Stimulated activated memory B cell treated with anti-CD40 and anti-IgM and Interleukin-4, amounts not matched to agents 10 μg/mL and 1 μg/mL and 100 μg/mL, for 72 hours (primary cell): ENCODE measurements around the gene SEMA4F.
A peak's percentile ranks its signal among the peaks of the same experiment; 100 is the strongest.

Experiments used
- ATAC-seq: fragments of 150-1000 bp; cut with Tn5 transposase; 2 replicates; pipeline ENCODE4 v1.10.0; 2021
- H3K27ac Mint-ChIP-seq: one replicate; pipeline ENCODE4 v1.8.0; 2022; ENCODE audit warnings: mild to moderate bottlenecking, mixed read lengths
- H3K27me3 Mint-ChIP-seq: one replicate; pipeline ENCODE4 v1.8.0; 2022; ENCODE audit warnings: mixed read lengths
- H3K36me3 Mint-ChIP-seq: one replicate; pipeline ENCODE4 v1.8.0; 2022; ENCODE audit warnings: mixed read lengths
- H3K4me1 Mint-ChIP-seq: one replicate; pipeline ENCODE4 v1.8.0; 2022; ENCODE audit warnings: mixed read lengths
- H3K4me3 Mint-ChIP-seq: one replicate; pipeline ENCODE4 v1.8.0; 2022; ENCODE audit warnings: mild to moderate bottlenecking, moderate library complexity, mixed read lengths
- H3K9me3 Mint-ChIP-seq: one replicate; pipeline ENCODE4 v1.8.0; 2022; ENCODE audit warnings: mixed read lengths

Gene SEMA4F

DNA sequence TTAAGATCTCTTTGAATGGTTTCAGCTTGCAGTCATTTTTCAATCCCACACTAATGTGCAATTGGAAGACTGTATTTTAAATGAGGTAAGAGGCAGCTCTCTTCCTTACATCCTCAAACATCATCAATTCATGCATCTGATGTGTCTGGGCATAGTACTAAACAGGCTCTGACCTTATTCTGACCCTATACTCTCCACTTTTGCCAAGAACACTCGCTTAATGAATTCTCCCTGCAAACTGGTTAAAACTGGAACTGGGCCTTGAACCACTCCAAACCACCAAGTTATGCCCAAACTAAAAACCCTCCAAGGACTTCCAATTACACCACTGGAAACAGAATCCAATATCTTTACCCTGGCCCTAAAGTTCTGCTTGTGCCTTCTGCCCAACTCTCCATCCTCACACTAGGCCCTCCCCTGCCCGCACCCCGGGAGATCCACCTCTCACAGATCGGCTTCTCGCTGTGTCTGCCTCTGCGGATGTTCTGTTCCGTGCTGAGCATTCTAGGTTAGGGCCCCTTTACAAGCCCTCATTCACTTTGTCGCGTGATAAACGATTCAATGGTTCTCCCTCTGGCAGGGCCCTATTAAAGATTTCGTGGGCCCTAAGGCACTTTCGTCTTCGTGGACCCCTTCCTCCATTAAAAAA, 7.1 kb upstream of the SEMA4F start:
- no peak for ATAC-seq
- Mint-ChIP-seq H3K27me3 (peaks cover 32% of the 10 kb centered on the region), H3K9me3 (no peaks in the 10 kb centered on the region), H3K4me3 (no peak overlapping the region), H3K36me3 (no peaks in the 10 kb centered on the region), H3K4me1 (no peaks in the 10 kb centered on the region), H3K27ac (no peak overlapping the region)

DNA sequence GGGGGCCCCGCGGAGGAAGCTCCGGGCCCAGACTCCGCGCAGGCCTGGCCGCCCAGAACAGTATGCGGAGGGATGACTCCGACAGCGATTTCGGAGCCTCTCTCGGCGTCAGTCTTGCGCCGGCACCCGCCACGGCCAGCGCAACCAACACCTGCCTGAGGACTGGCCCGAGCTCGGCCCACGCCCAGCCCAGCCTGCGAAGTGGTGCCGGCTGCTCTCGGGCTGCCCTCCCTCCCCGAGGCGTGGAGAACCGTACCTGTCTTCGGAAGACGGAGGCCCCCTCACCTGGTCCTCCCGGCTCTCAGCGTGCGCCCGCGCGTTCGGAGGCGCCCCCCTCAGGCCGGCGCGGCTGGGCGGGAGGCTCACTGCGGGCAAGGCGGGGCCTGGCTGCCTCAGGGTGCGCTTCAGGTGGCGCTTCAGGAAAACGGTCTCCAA, 6.0 kb upstream of the SEMA4F start, which contains the start of gene M1AP:
Gene M1AP, minus strand, starts transcription at position 322 of the 435 bp plus-strand sequence. CDS start 8,055 bp downstream, outside the sequence.
- Mint-ChIP-seq H3K27me3 (peaks cover 31% of the 10 kb centered on the region), H3K27ac (no peak within 1 kb of the TSS), H3K4me1 (no peaks in the 10 kb centered on the region), H3K4me3 (peak within 1 kb of the TSS; percentile 48), H3K36me3 (no peaks in the 10 kb centered on the region), H3K9me3 (no peaks in the 10 kb centered on the region)
- peak; percentile 51 for ATAC-seq

DNA sequence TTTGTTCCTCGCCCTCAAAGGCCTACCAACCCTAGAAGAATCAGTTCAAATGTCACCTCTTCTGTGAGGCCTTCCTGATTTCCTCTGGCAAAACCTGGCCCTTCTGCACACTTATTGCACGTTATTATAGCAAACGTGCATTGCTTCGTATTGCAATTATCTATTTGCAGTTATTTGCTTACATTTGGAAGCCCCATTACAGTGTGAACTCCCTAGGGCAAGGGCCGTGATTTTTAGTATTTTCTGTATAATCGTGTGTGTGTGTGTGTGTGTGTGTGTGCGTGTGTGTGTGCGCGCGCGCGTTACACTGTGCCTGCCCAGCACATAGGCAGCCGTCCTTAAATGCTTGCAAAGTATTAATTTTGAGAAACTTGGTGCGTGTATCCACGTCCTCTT, 460 bp upstream of the SEMA4F start:
- Mint-ChIP-seq H3K4me1 (peaks cover 14% of the 10 kb centered on the region), H3K4me3 (peak overlapping the region; percentile 77), H3K9me3 (no peaks in the 10 kb centered on the region), H3K27ac (peak overlapping the region; percentile 61), H3K27me3 (peaks cover 10% of the 10 kb centered on the region), H3K36me3 (peaks cover 6% of the 10 kb centered on the region)
- peak; percentile 58 for ATAC-seq

DNA sequence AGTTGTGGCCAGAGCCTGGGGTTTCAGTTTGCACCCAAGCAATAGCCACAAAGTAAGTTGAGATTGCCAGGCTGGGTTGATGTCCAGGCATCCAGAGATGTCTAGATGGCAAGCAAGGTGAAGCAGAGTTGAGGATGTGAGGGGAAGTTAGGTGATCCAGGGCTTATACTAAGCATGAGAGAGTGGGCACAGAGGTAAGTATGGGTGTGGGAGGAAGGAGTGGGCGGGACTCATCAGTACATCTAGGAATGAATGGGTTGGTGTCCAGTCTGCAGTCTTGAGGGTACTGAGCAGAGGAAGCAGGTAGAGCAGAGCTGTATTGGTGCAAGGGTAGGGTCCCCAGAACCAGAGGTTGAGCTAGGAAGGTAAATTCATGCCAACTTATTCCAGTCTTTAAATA, 1.5 kb downstream of the SEMA4F start:
- no peak overlapping the region for H3K4me3 Mint-ChIP-seq
- no peaks in the 10 kb centered on the region for H3K9me3 Mint-ChIP-seq
- H3K36me3 Mint-ChIP-seq = peaks cover 6% of the 10 kb centered on the region
- peaks cover 14% of the 10 kb centered on the region for H3K4me1 Mint-ChIP-seq
- H3K27me3 Mint-ChIP-seq = no peaks in the 10 kb centered on the region
- no peak overlapping the region for H3K27ac Mint-ChIP-seq
- ATAC-seq = no peak

DNA sequence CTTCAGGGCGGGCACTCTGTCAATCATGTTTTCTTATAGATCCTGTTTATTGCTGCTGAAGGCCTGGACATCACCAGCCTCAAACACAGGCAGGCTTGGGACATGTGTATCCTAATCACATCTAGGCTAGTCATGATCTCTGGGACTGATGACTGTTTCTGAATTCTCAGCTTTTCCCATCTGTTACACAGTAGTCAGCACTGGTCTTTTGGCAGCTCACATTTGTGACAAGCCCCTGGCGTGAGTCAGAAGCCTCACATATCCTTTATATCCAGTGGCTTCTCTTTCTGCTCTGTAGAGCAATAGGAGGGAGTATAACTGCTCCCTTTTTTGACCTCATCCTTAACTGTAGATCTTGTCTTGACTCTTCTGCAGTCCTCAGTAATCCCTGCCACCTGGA, 4.5 kb downstream of the SEMA4F start:
- Mint-ChIP-seq H3K4me1 (peaks cover 14% of the 10 kb centered on the region), H3K36me3 (peaks cover 11% of the 10 kb centered on the region), H3K9me3 (no peaks in the 10 kb centered on the region), H3K27me3 (no peaks in the 10 kb centered on the region), H3K4me3 (no peak overlapping the region), H3K27ac (no peak overlapping the region)
- no peak for ATAC-seq

DNA sequence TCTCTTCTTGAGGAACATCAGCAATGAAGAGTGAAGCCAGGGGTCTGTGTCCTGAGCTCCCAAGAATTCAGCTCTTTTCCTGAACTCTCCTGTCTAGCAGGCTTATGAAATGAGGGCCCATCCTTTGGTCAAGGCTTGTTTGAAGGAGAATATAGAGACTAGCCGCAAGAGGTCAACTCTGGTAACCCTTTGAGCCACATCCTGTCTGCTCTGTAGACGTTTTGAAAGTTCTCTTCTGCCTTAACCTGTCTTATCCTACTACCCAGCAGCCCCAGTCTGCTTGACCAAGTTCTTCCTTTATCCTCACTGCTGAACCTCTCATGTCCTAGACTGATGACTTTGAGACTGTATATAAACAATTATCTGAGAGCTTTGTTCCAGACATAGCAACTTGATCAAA, 5.4 kb downstream of the SEMA4F start:
- H3K27me3 Mint-ChIP-seq = no peaks in the 10 kb centered on the region
- ATAC-seq = no peak
- H3K9me3 Mint-ChIP-seq = no peaks in the 10 kb centered on the region
- H3K4me3 Mint-ChIP-seq = no peak overlapping the region
- no peak overlapping the region for H3K27ac Mint-ChIP-seq
- H3K36me3 Mint-ChIP-seq = peaks cover 11% of the 10 kb centered on the region
- peaks cover 14% of the 10 kb centered on the region for H3K4me1 Mint-ChIP-seq

DNA sequence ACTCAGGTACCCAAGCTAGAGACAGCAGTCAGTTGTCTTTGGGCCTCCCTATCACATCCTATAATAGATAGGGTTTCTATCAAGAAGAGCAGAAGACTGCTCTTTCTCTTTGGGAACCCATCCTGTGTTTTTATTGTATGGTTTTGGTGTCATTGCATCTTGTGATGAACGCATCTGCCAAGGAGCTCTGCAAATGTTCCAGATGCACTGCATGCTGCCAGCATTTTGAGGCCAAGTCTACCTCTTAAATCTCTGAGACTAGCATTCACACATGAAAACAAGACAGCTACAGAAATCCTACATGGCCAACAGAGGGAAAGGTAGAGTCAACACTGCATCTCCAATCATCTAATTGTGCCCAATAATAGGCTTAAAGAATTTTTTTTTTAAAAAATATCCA, 14.0 kb downstream of the SEMA4F start:
- no peaks in the 10 kb centered on the region for H3K27me3 Mint-ChIP-seq
- H3K4me1 Mint-ChIP-seq = no peaks in the 10 kb centered on the region
- no peak overlapping the region for H3K27ac Mint-ChIP-seq
- no peak overlapping the region for H3K4me3 Mint-ChIP-seq
- ATAC-seq = no peak
- H3K36me3 Mint-ChIP-seq = peaks cover 26% of the 10 kb centered on the region
- H3K9me3 Mint-ChIP-seq = no peaks in the 10 kb centered on the region

DNA sequence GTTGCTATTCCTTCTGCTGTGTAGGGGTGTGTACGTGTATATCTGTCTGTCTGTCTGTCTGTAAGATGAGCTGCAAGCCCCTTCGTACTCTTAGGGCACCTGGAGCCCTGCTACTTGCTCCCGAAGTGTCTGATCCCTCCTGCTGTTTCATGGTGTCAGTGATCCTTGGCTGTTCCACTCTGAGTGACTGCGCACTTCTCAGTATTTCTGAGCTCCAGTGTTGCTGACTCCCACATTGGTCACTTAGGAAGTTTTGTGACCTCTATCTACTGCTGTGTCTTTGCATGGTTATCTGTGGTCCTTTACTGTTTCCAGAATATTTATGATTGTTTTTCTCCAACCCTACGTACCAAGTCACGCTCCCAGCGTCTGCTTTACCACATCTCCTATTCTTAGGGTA, 16.2 kb downstream of the SEMA4F start:
- H3K36me3 Mint-ChIP-seq = peaks cover 47% of the 10 kb centered on the region
- no peaks in the 10 kb centered on the region for H3K4me1 Mint-ChIP-seq
- no peak overlapping the region for H3K27ac Mint-ChIP-seq
- no peaks in the 10 kb centered on the region for H3K9me3 Mint-ChIP-seq
- no peaks in the 10 kb centered on the region for H3K27me3 Mint-ChIP-seq
- no peak for ATAC-seq
- H3K4me3 Mint-ChIP-seq = no peak overlapping the region

DNA sequence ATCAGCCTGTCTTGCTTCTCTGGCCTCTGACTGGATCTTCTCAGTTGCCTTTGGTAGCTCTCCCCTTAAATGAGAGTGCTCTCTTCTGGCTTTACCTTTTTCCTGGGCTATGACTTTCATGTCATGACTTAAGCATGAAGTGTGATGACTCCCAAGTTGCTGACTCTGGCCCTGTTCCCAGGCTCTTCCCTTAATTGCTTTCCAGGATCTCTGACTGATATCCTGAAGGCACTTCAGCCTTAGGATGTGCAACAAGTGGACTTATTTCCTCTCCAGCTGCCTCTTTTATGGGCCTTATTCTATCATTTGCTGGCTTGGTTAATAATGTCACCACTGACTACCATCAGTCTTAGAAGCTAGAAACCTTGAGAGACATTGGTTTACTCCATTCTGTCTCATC, 17.4 kb downstream of the SEMA4F start:
- Mint-ChIP-seq H3K27me3 (no peaks in the 10 kb centered on the region), H3K36me3 (peaks cover 56% of the 10 kb centered on the region), H3K9me3 (no peaks in the 10 kb centered on the region), H3K4me1 (no peaks in the 10 kb centered on the region), H3K4me3 (no peak overlapping the region), H3K27ac (no peak overlapping the region)
- no peak for ATAC-seq

DNA sequence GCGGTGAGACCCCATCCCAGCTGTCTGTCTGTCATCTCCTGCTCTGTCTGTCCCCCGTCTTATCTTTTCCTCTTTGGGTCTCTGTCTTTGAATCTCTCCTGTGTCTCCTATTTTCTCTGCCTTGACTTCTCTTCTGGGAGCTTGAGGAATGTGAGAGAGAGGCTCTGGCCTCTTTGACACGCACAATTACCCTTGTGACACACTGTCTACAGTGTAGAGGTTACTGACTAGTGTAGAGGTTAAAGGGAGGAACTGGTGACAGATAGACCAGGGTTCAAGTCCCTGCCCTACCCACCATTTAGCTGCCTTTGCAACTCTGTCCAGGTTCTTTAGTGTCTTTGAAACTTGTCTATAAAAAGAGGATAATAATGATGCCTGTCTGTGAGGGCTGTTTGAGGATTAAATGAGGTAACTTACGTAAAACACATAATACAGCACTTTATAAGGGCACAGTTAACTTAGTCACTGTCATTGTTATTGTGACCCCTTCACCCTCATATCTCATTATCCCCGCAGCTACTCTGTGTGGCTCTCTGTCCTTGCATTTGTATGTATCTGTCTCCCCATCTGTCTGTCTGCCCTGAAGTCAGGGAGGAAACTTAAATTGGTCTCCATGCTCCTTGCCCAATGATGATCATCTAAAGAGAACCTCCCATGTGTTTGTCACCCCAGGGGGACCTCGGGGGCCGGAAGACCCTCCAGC, 19.9 kb downstream of the SEMA4F start:
- no peaks in the 10 kb centered on the region for H3K9me3 Mint-ChIP-seq
- no peak overlapping the region for H3K4me3 Mint-ChIP-seq
- H3K27me3 Mint-ChIP-seq = no peaks in the 10 kb centered on the region
- no peak for ATAC-seq
- peaks cover 56% of the 10 kb centered on the region for H3K36me3 Mint-ChIP-seq
- no peaks in the 10 kb centered on the region for H3K4me1 Mint-ChIP-seq
- H3K27ac Mint-ChIP-seq = no peak overlapping the region

DNA sequence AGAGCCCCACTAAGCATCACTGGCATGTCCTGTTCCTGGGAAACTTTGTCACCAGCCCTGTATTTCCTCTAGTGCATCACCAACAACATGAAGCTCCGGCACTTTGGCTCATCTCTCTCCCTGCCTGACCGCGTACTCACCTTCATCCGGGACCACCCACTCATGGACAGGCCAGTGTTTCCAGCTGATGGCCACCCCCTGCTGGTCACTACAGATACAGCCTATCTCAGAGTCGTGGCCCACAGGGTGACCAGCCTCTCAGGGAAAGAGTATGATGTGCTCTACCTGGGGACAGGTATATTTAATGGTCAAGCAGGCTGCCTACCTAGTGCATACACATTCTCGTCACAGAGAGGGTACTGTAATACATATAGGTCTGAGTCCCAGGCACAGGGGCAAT, 21.0 kb downstream of the SEMA4F start:
- no peak overlapping the region for H3K4me3 Mint-ChIP-seq
- H3K36me3 Mint-ChIP-seq = peaks cover 62% of the 10 kb centered on the region
- H3K4me1 Mint-ChIP-seq = no peaks in the 10 kb centered on the region
- no peak for ATAC-seq
- H3K27me3 Mint-ChIP-seq = no peaks in the 10 kb centered on the region
- H3K9me3 Mint-ChIP-seq = no peaks in the 10 kb centered on the region
- no peak overlapping the region for H3K27ac Mint-ChIP-seq

DNA sequence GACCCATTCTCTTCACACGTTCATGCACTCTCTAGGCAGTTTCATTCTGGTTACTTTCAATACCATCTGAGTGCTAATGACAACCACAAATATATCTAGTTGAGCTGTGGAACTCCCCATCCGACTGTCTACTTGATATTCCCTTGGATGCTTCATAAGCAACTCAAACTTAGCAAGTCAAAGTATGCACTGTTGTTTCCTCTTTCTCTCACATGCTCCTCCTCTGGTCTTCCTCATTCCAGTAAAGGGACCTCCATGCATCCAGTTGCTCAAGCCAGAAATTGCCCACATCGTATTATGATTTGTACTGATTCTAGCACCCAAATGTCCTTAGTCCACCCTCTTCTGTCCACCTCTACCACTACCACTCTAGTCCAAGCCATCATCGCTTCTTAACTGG, 22.3 kb downstream of the SEMA4F start:
- Mint-ChIP-seq H3K27me3 (no peaks in the 10 kb centered on the region), H3K4me1 (no peaks in the 10 kb centered on the region), H3K27ac (no peak overlapping the region), H3K9me3 (no peaks in the 10 kb centered on the region), H3K4me3 (no peak overlapping the region), H3K36me3 (peaks cover 68% of the 10 kb centered on the region)
- no peak for ATAC-seq

DNA sequence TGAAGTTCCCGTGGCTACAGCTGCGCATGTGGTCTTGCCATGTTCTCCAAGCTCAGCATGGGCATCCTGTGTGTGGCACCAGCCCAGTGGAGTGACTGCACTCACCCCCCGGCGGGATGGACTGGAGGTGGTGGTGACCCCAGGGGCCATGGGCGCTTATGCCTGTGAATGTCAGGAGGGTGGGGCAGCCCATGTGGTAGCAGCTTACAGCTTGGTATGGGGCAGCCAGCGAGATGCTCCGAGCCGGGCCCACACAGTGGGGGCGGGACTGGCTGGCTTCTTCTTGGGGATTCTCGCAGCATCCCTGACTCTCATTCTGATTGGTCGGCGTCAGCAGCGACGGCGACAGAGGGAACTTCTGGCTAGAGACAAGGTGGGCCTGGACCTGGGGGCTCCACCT, 25.6 kb downstream of the SEMA4F start:
- H3K27me3 Mint-ChIP-seq = no peaks in the 10 kb centered on the region
- peaks cover 40% of the 10 kb centered on the region for H3K36me3 Mint-ChIP-seq
- no peaks in the 10 kb centered on the region for H3K4me1 Mint-ChIP-seq
- ATAC-seq = no peak
- no peak overlapping the region for H3K4me3 Mint-ChIP-seq
- no peak overlapping the region for H3K27ac Mint-ChIP-seq
- no peaks in the 10 kb centered on the region for H3K9me3 Mint-ChIP-seq

DNA sequence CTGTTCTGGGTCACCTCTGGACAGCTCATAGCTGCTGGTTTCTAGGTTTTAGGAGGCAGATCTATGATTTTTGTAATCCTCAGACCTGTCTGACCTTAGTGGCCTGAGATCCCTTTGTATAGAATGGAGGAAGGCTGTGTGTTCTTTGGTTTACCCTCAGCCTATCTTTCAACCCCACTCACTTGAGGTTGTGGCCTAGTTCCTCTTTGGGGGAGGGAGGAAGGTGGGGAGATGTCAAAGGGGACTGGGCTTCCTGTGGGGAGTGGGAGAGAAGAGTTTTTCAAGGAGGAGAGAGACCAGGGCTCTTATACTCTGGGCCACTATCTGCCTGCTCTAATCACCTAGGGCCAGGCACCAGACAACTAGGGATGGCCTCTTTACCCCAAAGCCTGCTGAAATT, 28.5 kb downstream of the SEMA4F start:
- no peaks in the 10 kb centered on the region for H3K27me3 Mint-ChIP-seq
- H3K27ac Mint-ChIP-seq = no peak overlapping the region
- peaks cover 25% of the 10 kb centered on the region for H3K36me3 Mint-ChIP-seq
- ATAC-seq = no peak
- H3K4me1 Mint-ChIP-seq = no peaks in the 10 kb centered on the region
- H3K9me3 Mint-ChIP-seq = no peaks in the 10 kb centered on the region
- H3K4me3 Mint-ChIP-seq = no peak overlapping the region

DNA sequence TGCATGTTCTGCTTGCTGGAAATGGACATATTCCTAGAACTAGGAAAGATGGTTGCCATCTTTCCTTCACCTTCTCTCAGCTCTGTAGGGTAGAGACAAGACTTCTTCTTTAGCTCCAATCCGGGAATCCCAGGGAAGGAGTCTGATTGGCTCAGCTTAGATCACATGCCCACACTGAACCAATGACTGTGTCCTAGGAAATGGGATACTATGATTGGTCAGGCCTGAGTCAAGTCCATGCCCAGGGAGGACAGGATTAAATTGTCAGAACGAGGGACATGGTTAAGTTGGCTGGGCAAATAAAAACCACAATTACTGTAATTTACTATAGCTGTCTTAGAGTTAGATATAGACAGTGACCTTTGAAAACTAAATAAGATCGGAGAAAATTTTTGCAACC, 31.4 kb downstream of the SEMA4F start:
- H3K27me3 Mint-ChIP-seq = no peaks in the 10 kb centered on the region
- no peak overlapping the region for H3K4me3 Mint-ChIP-seq
- no peaks in the 10 kb centered on the region for H3K4me1 Mint-ChIP-seq
- peaks cover 13% of the 10 kb centered on the region for H3K36me3 Mint-ChIP-seq
- H3K9me3 Mint-ChIP-seq = no peaks in the 10 kb centered on the region
- no peak for ATAC-seq
- no peak overlapping the region for H3K27ac Mint-ChIP-seq

DNA sequence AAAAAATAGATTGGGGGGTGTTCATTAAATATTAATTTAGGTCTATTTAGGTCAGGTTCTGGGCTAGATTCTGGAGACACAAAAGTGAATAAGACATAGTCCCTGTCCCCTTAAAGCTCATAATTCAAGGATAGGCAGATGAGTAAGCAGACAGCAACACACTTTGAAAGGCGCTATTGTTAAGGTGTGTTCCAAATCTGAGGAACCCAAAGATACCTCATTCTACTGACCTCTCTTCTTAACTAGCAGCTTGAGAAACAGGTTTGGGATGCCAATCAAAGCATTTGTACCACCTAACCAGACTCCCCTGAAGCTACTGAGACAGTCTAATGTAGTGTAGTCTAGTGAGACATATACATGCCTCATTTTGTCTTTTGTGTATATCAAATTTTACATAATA, 34.8 kb downstream of the SEMA4F start:
- Mint-ChIP-seq H3K27me3 (peaks cover 7% of the 10 kb centered on the region), H3K9me3 (no peaks in the 10 kb centered on the region)
- ATAC-seq = no peak

More for the DNA sequence above, 34.8 kb downstream of the SEMA4F start:
- H3K4me1 Mint-ChIP-seq = no peaks in the 10 kb centered on the region
- no peak overlapping the region for H3K4me3 Mint-ChIP-seq
- no peak overlapping the region for H3K27ac Mint-ChIP-seq
- peaks cover 5% of the 10 kb centered on the region for H3K36me3 Mint-ChIP-seq
